Measurements from ENCODE around the gene PEX19. TPM values are rescaled to one million over a fixed set of nuclear protein-coding genes. Genes with fewer than 3 reads are reported as not detected.
"Not testable (repeated sequence)": the region's sequence is repeated elsewhere in the genome, so short reads cannot be mapped to it uniquely, and the experiment has no call there.

PEX19 gene
- total and polyA plus RNA-seq, 9 donors = 38.9 to 139 (median 70.6) TPM

DNA sequence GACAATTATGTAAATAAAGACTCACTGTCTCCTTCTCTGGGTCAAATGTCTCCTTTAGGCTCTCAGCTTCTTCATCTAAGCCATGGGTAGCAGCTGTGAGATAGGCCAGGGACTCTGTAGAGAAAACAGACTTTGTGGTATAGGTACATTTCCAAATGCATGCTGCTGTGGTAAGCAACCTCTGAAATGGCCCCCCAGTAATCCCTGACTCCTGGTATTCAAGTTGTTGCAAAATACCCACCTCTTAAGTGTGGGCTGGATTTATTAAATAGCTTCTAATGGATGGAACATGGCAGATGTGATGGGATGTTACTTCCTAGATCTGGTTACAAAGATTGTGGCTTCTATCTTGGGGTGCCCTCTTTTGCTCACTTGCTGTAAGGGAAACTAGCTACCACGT lies 11.1 kb upstream of the PEX19 start:
- H3K9me3 ChIP-seq = no peaks in the 10 kb centered on the region
- intact Hi-C loops (cut with DNase I) = loop anchor here in 1 of 4 donors (10.0 kb wide), 1 partner anchor 101 kb away; the partner anchor contains the start of gene CASQ1
- no peak for TF ChIP-seq POLR2A (IDR thresholded peaks at IDR 0.05)
- TF ChIP-seq EP300 (IDR thresholded peaks at IDR 0.05) = no peak
- TF ChIP-seq, protein P1, sequence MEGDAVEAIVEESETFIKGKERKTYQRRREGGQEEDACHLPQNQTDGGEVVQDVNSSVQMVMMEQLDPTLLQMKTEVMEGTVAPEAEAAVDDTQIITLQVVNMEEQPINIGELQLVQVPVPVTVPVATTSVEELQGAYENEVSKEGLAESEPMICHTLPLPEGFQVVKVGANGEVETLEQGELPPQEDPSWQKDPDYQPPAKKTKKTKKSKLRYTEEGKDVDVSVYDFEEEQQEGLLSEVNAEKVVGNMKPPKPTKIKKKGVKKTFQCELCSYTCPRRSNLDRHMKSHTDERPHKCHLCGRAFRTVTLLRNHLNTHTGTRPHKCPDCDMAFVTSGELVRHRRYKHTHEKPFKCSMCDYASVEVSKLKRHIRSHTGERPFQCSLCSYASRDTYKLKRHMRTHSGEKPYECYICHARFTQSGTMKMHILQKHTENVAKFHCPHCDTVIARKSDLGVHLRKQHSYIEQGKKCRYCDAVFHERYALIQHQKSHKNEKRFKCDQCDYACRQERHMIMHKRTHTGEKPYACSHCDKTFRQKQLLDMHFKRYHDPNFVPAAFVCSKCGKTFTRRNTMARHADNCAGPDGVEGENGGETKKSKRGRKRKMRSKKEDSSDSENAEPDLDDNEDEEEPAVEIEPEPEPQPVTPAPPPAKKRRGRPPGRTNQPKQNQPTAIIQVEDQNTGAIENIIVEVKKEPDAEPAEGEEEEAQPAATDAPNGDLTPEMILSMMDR (IDR thresholded peaks at IDR 0.05) = no peak
- 91 to 100% (median 96%) methylated on average over 1 of the region's 1 CpG for WGBS, 3 donors
- H3K4me3 ChIP-seq = no peak overlapping the region
- no peak overlapping the region for H3K27ac ChIP-seq
- DNase-seq = no peak
- H3K27me3 ChIP-seq = no peaks in the 10 kb centered on the region
- H3K36me3 ChIP-seq = no peaks in the 10 kb centered on the region
- no peaks in the 10 kb centered on the region for H3K4me1 ChIP-seq (ENCODE audit: insufficient read depth)

DNA sequence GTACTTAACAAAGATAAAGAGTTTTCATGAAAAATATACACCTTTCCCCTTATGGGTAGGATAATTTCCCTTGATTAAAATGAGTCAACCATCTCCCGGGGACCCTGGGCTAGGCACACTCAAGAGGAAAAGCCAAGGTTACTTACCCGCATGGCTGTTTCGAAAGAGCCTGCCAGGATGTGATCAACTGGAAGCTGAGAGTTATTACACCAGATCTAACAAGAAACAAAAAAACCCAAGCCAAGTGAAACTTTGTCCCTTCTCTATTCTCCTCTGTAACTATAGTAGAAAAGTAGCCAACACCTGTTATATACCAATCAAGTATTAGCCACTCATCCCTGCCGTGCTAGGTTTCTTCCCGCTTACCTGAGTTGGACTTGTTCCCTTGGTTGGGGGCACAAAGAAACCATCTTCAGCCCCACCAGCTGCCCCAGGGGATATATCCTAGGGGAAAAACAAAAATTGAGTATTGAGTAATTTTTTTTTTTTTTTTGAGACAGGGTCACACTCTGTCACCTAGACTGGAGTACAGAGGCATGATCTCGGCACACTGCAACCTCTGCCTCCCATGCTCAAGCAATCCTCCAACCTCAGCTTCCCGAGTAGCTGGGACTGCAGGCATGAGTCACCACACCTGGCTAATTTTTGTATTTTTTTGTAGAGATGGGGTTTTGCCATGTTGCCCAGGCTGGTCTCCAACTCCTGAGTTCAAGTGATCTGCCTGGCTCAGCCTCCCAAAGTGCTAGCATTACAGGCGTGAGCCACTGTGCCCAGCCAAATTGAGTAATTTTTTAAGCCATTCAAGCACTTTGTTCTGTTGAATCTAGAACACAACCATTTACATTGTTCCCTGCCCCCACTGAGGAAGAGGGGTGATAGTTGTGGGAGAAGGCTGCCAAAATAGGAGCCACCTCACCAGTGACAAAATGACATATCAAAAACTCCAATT lies 8.4 kb upstream of the PEX19 start:
- intact Hi-C loops (cut with DNase I) = loop anchor here in 1 of 4 donors (10.0 kb wide), 1 partner anchor 98 kb away; the partner anchor contains the start of gene CASQ1
- 80 to 85% (median 84%) methylated on average over 8 of the region's 8 CpGs for WGBS, 3 donors
- no peaks in the 10 kb centered on the region for H3K36me3 ChIP-seq

DNA sequence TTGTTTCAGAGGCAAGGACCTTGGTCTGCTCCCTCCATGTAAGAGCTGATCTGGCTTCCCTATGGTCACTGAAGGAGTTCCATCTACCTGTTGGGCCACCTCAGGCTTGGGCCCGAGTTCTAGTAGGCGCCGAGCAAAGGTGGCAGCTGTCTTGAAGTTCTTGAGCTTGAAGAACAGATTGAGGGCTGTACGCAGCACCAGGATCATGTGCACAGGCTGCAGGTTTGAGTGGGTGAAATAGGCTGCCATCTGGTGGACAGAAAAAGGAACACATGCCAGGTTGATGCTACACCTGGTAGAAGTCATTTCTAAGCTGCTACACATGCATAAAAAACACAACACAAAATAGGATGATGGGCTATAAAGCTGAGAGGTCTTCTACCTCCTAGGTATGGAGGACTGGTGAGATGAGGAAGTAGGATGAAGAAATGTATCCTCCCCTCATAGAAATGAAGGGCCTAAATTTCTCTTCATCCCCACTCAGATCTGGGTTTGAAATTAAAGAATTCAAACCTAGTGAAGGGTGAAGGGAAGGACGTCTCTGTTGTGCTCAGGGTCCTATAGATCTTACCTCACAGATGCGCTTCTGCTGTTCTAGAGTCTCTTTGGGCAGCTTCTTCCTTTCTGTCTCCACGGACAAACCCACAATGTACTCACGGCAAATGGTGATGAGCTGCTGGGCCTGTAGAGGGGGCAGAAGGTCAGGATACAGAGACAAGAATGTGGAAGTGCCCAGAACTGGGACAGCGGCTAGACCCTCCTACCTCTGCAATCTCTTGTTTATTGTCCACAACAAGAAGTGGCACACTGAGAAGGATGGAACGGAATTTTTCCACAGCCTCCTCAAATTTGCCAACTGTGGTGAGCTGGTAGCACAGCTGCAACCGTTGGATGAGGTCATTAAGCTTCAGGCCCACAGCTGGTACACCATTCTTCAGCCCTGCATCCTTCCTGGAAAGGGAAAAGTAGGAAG lies 6.6 kb upstream of the PEX19 start:
- no peaks in the 10 kb centered on the region for H3K36me3 ChIP-seq
- intact Hi-C loops (cut with DNase I) = loop anchor here in 1 of 4 donors (10.0 kb wide), 1 partner anchor 97 kb away; the partner anchor contains the start of gene CASQ1

More for the DNA sequence above, 8.4 kb upstream of the PEX19 start:
- Histone ChIP-seq H3K4me3 (no peak overlapping the region), H3K4me1 (ENCODE audit: insufficient read depth) (no peaks in the 10 kb centered on the region), H3K27ac (no peak overlapping the region), H3K27me3 (no peaks in the 10 kb centered on the region), H3K9me3 (no peaks in the 10 kb centered on the region)
- TF ChIP-seq EP300 (IDR thresholded peaks at IDR 0.05) (no peak), POLR2A (IDR thresholded peaks at IDR 0.05) (no peak)
- TF ChIP-seq, protein P1 (IDR thresholded peaks at IDR 0.05) = no peak
- DNase-seq = no peak

DNA sequence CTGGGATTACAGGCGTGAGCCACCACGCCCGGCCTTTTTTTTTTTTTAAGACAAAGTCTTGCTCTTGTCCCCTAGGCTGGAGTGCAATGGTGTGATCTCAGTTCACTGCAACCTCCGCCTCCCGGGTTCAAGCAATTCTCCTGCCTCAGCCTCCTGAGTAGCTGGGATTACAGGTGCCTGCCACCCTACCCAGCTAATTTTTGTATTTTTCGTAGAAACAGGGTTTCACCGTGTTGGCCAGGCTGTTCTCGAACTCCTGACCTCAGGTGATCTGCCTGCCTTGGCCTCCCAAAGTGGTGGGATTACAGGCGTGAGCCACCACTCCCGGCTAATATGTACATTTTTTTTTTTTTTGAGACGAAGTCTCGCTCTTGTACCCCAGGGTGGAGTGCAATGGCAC lies 2.8 kb upstream of the PEX19 start:
- H3K4me3 ChIP-seq; DNase-seq; H3K9me3 ChIP-seq; H3K36me3 ChIP-seq; H3K4me1 ChIP-seq (ENCODE audit: insufficient read depth); H3K27me3 ChIP-seq; H3K27ac ChIP-seq: not testable (repeated sequence)
- intact Hi-C loops (cut with DNase I) = loop anchor here in 1 of 4 donors (10.0 kb wide), 1 partner anchor 867 kb away; the partner anchor contains the start of genes UFC1 and USP21
- WGBS, 3 donors = 89 to 91% (median 90%) methylated on average over 12 of the region's 12 CpGs

More for the DNA sequence above, 6.6 kb upstream of the PEX19 start:
- no peaks in the 10 kb centered on the region for H3K4me1 ChIP-seq (ENCODE audit: insufficient read depth)
- no peak overlapping the region for H3K27ac ChIP-seq
- no peak overlapping the region for H3K4me3 ChIP-seq
- peak; percentile 33 to 63 (median 48) for DNase-seq
- no peaks in the 10 kb centered on the region for H3K27me3 ChIP-seq
- no peaks in the 10 kb centered on the region for H3K9me3 ChIP-seq
- WGBS, 3 donors = 27 to 34% (median 31%) methylated on average over 11 of the region's 11 CpGs
- TF ChIP-seq, protein P1 (IDR thresholded peaks at IDR 0.05) = peak; percentile 56 to 78 (median 62)
- TF ChIP-seq EP300 (IDR thresholded peaks at IDR 0.05) = no peak
- TF ChIP-seq POLR2A (IDR thresholded peaks at IDR 0.05) = no peak
